WTC11 (cell line): Measurements from ENCODE around the gene PEAK1. TPM values are rescaled to one million over a fixed set of nuclear protein-coding genes. Genes with fewer than 3 reads are reported as not detected.

Source experiments
- ATAC-seq: fragments of 200-7000 bp; cut with Tn5 transposase; 2 replicates; pipeline ENCODE4 v1.10.0; 2021; ENCODE audit warnings: mild to moderate bottlenecking, moderate library complexity
- CTCF ChIA-PET: fragments of 300-600 bp; sonication (Branson Sonifier 250); formaldehyde crosslinking; loops from one replicate; lab custom pipeline; 2021; ENCODE audit warnings: antibody characterized with exemption; lab: Charles Lee
- POLR2A ChIA-PET: fragments of 350-600 bp; sonication (Branson Sonifier 250); formaldehyde crosslinking; loops from one replicate; lab custom pipeline; 2021; ENCODE audit warnings: antibody characterized with exemption; lab: Charles Lee
- DNase-seq: peaks from one replicate; pipeline ENCODE4 v3.0.0; 2021; ENCODE audit warnings: low spot score
- H3K27ac Mint-ChIP-seq: 2 replicates; pipeline ENCODE4 v1.8.0; 2021; ENCODE audit warnings: mixed read lengths
- H3K27me3 Mint-ChIP-seq: 2 replicates; pipeline ENCODE4 v1.8.0; 2021; ENCODE audit warnings: low read depth, mild to moderate bottlenecking, moderate library complexity, mixed read lengths
- H3K36me3 Mint-ChIP-seq: 2 replicates; pipeline ENCODE4 v1.8.0; 2021; ENCODE audit warnings: mixed read lengths
- H3K4me1 Mint-ChIP-seq: 2 replicates; pipeline ENCODE4 v1.8.0; 2022; ENCODE audit warnings: mixed read lengths
- H3K4me3 Mint-ChIP-seq: 2 replicates; pipeline ENCODE4 v1.8.0; 2021; ENCODE audit warnings: mild to moderate bottlenecking, moderate library complexity, mixed read lengths
- H3K9me3 Mint-ChIP-seq: 2 replicates; pipeline ENCODE4 v1.8.0; 2021; ENCODE audit warnings: mixed read lengths
- ATF1 ChIP-seq: sonication (generic); formaldehyde crosslinking; IDR thresholded peaks from 2 replicates; pipeline ENCODE4 v1.8.1; 2023; ENCODE audit warnings: mild to moderate bottlenecking, moderate library complexity, missing genetic modification reagents
- FOXP1 ChIP-seq: sonication (generic); formaldehyde crosslinking; IDR thresholded peaks from 2 replicates; pipeline ENCODE4 v1.8.0; 2022; ENCODE audit warnings: missing genetic modification reagents, mild to moderate bottlenecking, moderate library complexity, borderline replicate concordance
- GABPB1 ChIP-seq: sonication (generic); formaldehyde crosslinking; IDR thresholded peaks from 2 replicates; pipeline ENCODE4 v1.8.1; 2023; ENCODE audit warnings: mild to moderate bottlenecking, missing genetic modification reagents
- GRHL2 ChIP-seq: fragments of 250-450 bp; sonication (Bioruptor Pico); IDR thresholded peaks from 2 replicates; pipeline ENCODE4 v1.8.0; 2022; ENCODE audit warnings: mild to moderate bottlenecking, moderate library complexity; ENCODE audit not compliant: insufficient replicate concordance, severe bottlenecking
- GTF2I ChIP-seq: fragments of 250-450 bp; sonication (Bioruptor Pico); conservative IDR thresholded peaks from 2 replicates; pipeline ENCODE4 v1.4.0; 2021; ENCODE audit warnings: mild to moderate bottlenecking
- NFYB ChIP-seq: sonication (generic); formaldehyde crosslinking; conservative IDR thresholded peaks from 2 replicates; pipeline ENCODE4 v1.8.0; 2022; ENCODE audit warnings: low read depth, missing genetic modification reagents
- NR3C1 ChIP-seq: sonication (generic); formaldehyde crosslinking; conservative IDR thresholded peaks from 2 replicates; pipeline ENCODE4 v1.8.1; 2023; ENCODE audit warnings: low read depth, mild to moderate bottlenecking, missing genetic modification reagents
- RORB ChIP-seq: fragments of 250-450 bp; sonication (Bioruptor Pico); IDR thresholded peaks from 2 replicates; pipeline ENCODE4 v1.9.0; 2021; ENCODE audit warnings: mild to moderate bottlenecking
- ZNF232 ChIP-seq: sonication (generic); formaldehyde crosslinking; IDR thresholded peaks from 2 replicates; pipeline ENCODE4 v1.8.0; 2022; ENCODE audit warnings: mild to moderate bottlenecking, missing genetic modification reagents
- ZNF263 ChIP-seq: sonication (generic); formaldehyde crosslinking; IDR thresholded peaks from 2 replicates; pipeline ENCODE4 v1.8.1; 2022; ENCODE audit warnings: low read depth, mild to moderate bottlenecking, moderate library complexity, missing genetic modification reagents
- ZNF416 ChIP-seq: fragments of 250-450 bp; sonication (Bioruptor Pico); IDR thresholded peaks from 2 replicates; pipeline ENCODE4 v1.9.0; 2021; ENCODE audit warnings: mild to moderate bottlenecking, inconsistent platforms
- total RNA-seq: library from RNA; stranded (reverse); gene quantifications from 3 replicates; pipeline ENCODE4 v1.2.3, GENCODE V29; 2021
- TF ChIP-seq, protein P1 (sequence below): sonication (generic); formaldehyde crosslinking; IDR thresholded peaks from 2 replicates; pipeline ENCODE4 v1.8.0; 2022; ENCODE audit warnings: missing genetic modification reagents
- TF ChIP-seq, protein P2 (sequence below): sonication (generic); formaldehyde crosslinking; IDR thresholded peaks from 2 replicates; pipeline ENCODE4 v1.8.1; 2023; ENCODE audit warnings: mild to moderate bottlenecking, moderate library complexity, missing genetic modification reagents
- TF ChIP-seq, protein P3 (sequence below): sonication (generic); formaldehyde crosslinking; IDR thresholded peaks from 2 replicates; pipeline ENCODE4 v1.8.1; 2022; ENCODE audit warnings: missing genetic modification reagents, borderline replicate concordance
- TF ChIP-seq, protein P4 (sequence below): fragments of 250-450 bp; sonication (Bioruptor Pico); conservative IDR thresholded peaks from 2 replicates; pipeline ENCODE4 v1.9.0; 2021; ENCODE audit warnings: mild to moderate bottlenecking
- TF ChIP-seq, protein P5 (sequence below): sonication (generic); formaldehyde crosslinking; IDR thresholded peaks from 2 replicates; pipeline ENCODE4 v1.8.1; 2023; ENCODE audit warnings: mild to moderate bottlenecking, missing genetic modification reagents
- TF ChIP-seq, protein P6 (sequence below): fragments of 250-450 bp; sonication (Bioruptor Pico); IDR thresholded peaks from 2 replicates; pipeline ENCODE4 v1.9.0; 2021; ENCODE audit warnings: moderate library complexity, mild to moderate bottlenecking, inconsistent platforms, borderline replicate concordance
- TF ChIP-seq, protein P7 (sequence below): sonication (generic); formaldehyde crosslinking; IDR thresholded peaks from 2 replicates; pipeline ENCODE4 v1.8.0; 2022; ENCODE audit warnings: mild to moderate bottlenecking, missing genetic modification reagents

PEAK1 gene
- total RNA-seq, 1 experiment from 2014 or later = 49.0 TPM

DNA sequence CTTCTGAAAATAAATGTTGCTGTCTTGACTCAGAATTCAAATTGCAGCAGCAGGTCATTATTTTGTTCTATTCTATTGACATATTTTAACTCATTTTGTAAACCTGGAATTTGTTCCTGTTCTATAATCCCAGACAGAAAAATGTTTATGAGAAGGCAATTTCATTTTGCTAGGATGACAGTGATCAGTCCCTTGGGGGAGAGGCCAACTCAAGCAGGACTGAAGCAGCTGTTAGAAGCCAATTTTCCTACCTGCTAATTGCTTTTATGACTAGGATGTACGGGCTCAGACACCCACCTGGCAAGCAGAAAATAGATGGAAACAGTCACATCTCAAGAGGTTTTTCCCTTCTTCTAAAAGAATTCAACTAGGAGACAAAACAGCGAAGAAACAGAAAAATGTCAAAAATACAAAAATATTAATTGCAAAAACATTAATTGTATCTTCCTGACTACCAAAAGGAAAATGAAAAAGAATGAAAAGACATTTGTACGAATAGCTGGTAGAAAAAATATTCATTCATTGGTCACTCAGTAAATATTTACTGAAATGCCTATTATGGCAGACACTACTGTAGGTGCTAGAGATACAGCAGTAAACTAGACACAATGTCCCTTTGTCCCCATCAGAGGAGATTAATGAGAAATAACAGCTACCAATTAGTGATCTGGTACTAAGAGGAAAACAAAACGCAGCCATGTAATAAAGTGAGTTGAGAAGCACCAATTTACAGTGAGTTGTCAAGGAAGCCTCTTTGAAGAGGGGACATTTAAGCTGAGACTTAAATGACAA, 73.5 kb downstream of the PEAK1 start:
- TF ChIP-seq ATF1 (CRISPR knock-in tag) (no peak), ZNF416 (CRISPR knock-in tag) (no peak), FOXP1 (CRISPR knock-in tag) (no peak), RORB (CRISPR knock-in tag) (no peak), GTF2I (CRISPR knock-in tag) (no peak), GABPB1 (no peak), GRHL2 (CRISPR knock-in tag) (no peak), NFYB (CRISPR knock-in tag) (no peak)
- TF ChIP-seq, protein P1, sequence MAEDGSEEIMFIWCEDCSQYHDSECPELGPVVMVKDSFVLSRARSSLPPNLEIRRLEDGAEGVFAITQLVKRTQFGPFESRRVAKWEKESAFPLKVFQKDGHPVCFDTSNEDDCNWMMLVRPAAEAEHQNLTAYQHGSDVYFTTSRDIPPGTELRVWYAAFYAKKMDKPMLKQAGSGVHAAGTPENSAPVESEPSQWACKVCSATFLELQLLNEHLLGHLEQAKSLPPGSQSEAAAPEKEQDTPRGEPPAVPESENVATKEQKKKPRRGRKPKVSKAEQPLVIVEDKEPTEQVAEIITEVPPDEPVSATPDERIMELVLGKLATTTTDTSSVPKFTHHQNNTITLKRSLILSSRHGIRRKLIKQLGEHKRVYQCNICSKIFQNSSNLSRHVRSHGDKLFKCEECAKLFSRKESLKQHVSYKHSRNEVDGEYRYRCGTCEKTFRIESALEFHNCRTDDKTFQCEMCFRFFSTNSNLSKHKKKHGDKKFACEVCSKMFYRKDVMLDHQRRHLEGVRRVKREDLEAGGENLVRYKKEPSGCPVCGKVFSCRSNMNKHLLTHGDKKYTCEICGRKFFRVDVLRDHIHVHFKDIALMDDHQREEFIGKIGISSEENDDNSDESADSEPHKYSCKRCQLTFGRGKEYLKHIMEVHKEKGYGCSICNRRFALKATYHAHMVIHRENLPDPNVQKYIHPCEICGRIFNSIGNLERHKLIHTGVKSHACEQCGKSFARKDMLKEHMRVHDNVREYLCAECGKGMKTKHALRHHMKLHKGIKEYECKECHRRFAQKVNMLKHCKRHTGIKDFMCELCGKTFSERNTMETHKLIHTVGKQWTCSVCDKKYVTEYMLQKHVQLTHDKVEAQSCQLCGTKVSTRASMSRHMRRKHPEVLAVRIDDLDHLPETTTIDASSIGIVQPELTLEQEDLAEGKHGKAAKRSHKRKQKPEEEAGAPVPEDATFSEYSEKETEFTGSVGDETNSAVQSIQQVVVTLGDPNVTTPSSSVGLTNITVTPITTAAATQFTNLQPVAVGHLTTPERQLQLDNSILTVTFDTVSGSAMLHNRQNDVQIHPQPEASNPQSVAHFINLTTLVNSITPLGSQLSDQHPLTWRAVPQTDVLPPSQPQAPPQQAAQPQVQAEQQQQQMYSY (CRISPR knock-in tag) = no peak
- TF ChIP-seq, protein P2, sequence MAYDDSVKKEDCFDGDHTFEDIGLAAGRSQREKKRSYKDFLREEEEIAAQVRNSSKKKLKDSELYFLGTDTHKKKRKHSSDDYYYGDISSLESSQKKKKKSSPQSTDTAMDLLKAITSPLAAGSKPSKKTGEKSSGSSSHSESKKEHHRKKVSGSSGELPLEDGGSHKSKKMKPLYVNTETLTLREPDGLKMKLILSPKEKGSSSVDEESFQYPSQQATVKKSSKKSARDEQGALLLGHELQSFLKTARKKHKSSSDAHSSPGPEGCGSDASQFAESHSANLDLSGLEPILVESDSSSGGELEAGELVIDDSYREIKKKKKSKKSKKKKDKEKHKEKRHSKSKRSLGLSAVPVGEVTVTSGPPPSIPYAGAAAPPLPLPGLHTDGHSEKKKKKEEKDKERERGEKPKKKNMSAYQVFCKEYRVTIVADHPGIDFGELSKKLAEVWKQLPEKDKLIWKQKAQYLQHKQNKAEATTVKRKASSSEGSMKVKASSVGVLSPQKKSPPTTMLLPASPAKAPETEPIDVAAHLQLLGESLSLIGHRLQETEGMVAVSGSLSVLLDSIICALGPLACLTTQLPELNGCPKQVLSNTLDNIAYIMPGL (CRISPR knock-in tag) = no peak
- TF ChIP-seq, protein P3, sequence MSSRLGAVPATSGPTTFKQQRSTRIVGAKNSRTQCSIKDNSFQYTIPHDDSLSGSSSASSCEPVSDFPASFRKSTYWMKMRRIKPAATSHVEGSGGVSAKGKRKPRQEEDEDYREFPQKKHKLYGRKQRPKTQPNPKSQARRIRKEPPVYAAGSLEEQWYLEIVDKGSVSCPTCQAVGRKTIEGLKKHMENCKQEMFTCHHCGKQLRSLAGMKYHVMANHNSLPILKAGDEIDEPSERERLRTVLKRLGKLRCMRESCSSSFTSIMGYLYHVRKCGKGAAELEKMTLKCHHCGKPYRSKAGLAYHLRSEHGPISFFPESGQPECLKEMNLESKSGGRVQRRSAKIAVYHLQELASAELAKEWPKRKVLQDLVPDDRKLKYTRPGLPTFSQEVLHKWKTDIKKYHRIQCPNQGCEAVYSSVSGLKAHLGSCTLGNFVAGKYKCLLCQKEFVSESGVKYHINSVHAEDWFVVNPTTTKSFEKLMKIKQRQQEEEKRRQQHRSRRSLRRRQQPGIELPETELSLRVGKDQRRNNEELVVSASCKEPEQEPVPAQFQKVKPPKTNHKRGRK (CRISPR knock-in tag) = no peak
- TF ChIP-seq, protein P4, sequence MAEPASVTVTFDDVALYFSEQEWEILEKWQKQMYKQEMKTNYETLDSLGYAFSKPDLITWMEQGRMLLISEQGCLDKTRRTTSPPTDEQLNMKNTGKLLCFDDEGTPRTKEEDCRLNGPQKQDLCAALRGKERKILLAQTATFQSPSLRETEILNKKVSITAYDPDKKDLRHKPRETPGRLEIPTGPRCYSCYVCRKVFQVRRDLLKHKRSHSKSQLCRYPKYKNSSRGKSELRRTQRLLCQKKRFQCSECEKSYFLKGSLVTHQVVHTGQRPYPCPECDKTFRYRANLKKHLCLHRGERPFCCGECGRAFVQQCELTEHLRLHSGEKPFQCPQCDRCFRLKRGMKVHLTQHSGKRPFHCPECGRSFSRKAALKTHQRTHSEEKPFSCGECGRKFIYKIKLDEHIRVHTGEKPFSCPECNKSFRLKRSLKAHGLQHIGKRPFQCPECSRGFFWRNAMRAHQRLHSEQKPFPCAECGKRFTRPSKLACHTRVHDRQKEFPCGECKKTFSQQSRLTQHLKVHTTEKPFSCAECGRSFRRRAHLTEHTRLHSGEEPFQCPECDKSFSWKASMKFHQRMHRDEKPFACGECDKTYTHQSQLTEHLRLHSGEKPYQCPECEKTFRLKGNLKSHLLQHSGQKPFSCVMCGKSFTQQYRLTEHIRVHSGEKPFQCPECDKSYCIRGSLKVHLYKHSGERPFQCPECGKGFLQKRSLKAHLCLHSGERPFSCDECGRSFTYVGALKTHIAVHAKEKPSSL (CRISPR knock-in tag) = no peak
- TF ChIP-seq, protein P5, sequence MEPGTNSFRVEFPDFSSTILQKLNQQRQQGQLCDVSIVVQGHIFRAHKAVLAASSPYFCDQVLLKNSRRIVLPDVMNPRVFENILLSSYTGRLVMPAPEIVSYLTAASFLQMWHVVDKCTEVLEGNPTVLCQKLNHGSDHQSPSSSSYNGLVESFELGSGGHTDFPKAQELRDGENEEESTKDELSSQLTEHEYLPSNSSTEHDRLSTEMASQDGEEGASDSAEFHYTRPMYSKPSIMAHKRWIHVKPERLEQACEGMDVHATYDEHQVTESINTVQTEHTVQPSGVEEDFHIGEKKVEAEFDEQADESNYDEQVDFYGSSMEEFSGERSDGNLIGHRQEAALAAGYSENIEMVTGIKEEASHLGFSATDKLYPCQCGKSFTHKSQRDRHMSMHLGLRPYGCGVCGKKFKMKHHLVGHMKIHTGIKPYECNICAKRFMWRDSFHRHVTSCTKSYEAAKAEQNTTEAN (CRISPR knock-in tag) = no peak

DNA sequence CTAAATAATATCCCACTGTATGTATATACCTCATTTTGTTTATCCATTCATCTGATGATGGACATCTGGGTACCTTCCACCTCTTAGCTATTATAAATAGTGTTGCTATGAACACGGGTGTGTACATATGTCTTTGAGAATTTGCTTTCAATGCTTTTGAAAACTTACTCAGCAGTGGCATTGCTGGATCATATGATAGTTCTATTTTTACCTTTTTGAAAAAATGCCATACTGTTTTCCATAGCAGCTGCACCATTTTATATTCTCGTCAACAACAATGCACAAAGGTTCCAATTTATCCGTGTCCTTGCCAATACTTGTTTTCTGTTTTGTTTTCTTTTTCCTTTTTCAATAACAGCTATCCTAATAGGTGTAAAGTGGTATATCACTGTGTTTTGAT, 77.1 kb downstream of the PEAK1 start:
- peaks cover 43% of the 10 kb centered on the region for H3K36me3 Mint-ChIP-seq
- no peaks in the 10 kb centered on the region for H3K4me1 Mint-ChIP-seq
- H3K9me3 Mint-ChIP-seq = peaks cover 34% of the 10 kb centered on the region
- H3K4me3 Mint-ChIP-seq = no peak overlapping the region
- no peak for ATAC-seq
- ChIA-PET POLR2A (no interaction called here), CTCF (no interaction called here)
- no peak for DNase-seq
- no peak overlapping the region for H3K27ac Mint-ChIP-seq
- no peaks in the 10 kb centered on the region for H3K27me3 Mint-ChIP-seq
- TF ChIP-seq ZNF232 (CRISPR knock-in tag) (no peak), NR3C1 (no peak), ZNF263 (CRISPR knock-in tag) (no peak)
- TF ChIP-seq, protein P3 (CRISPR knock-in tag) = no peak
- TF ChIP-seq, protein P6, sequence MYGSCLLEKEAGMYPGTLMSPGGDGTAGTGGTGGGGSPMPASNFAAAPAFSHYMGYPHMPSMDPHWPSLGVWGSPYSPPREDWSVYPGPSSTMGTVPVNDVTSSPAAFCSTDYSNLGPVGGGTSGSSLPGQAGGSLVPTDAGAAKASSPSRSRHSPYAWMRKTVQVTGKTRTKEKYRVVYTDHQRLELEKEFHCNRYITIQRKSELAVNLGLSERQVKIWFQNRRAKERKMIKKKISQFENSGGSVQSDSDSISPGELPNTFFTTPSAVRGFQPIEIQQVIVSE (CRISPR knock-in tag) = no peak
- TF ChIP-seq, protein P7, sequence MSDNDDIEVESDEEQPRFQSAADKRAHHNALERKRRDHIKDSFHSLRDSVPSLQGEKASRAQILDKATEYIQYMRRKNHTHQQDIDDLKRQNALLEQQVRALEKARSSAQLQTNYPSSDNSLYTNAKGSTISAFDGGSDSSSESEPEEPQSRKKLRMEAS (CRISPR knock-in tag) = no peak
- TF ChIP-seq, protein P5 (CRISPR knock-in tag) = no peak

More for the DNA sequence above, 73.5 kb downstream of the PEAK1 start:
- H3K27me3 Mint-ChIP-seq = no peaks in the 10 kb centered on the region
- peaks cover 24% of the 10 kb centered on the region for H3K9me3 Mint-ChIP-seq
- no peak overlapping the region for H3K4me3 Mint-ChIP-seq
- DNase-seq = no peak
- no peak overlapping the region for H3K27ac Mint-ChIP-seq
- no peak for ATAC-seq
- ChIA-PET POLR2A (no interaction called here), CTCF (interaction anchor here (0.6 kb wide), 1 partner anchor 1395 kb away, joined by 3 read pairs; no protein-coding TSS in a partner anchor)
- H3K4me1 Mint-ChIP-seq = peaks cover 13% of the 10 kb centered on the region
- H3K36me3 Mint-ChIP-seq = peaks cover 30% of the 10 kb centered on the region
